DMS53 (cell line): ENCODE measurements around the gene TCF7L1.

Experiments
- DNase-seq: peaks from one replicate; lab custom pipeline; 2025; lab: John Stamatoyannopoulos, UW

Gene TCF7L1

GRCh38 chr2:85230679-85231467 lies 97.7 kb downstream of the TCF7L1 start:
- peak; percentile 26 for DNase-seq

GRCh38 chr2:85231468-85231805 lies 98.2 kb downstream of the TCF7L1 start:
- DNase-seq: no peak

DNA sequence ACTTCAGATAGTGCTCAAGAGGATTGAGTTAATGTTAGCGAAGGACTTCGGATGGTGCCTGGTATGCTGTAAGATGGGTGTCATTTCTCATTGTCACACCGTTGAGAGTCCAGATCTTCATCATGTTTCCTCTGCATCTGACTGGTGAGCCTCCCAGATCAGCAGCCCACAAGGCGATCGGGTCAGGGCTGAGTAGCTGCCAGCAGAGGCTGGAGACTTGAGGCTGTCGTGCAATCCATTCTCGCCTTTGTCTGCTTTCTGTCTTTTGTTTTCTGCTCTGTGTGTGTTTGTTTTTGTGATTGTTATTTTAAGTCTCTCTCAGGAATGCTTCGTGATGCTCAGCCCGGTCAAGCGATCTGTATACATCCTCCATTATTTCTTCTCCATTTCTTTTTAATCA lies 98.8 kb downstream of the TCF7L1 start:
- DNase-seq: no peak

DNA sequence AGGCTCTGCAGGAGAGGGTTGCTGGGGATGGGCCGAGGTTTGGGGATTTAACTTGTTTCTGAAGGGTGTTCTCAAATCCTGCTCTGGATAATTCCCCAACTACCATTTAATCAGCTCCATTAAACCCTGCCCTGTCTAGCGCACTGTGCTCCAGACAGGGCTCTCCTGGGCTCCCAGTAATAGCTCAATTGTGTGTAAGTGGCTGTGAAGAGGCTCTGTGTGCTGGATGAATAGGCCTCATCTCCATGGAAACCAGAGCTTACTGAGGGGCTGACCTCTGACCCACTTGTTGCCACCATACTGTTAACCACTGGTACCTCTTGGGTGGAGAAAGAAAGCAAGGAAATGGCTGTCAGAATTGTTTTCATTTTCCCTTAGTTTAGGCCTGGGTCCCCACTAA lies 101.7 kb downstream of the TCF7L1 start:
- peak; percentile 94 for DNase-seq

GRCh38 chr2:85235281-85235680 lies 102.1 kb downstream of the TCF7L1 start:
- peak; percentile 46 for DNase-seq

DNA sequence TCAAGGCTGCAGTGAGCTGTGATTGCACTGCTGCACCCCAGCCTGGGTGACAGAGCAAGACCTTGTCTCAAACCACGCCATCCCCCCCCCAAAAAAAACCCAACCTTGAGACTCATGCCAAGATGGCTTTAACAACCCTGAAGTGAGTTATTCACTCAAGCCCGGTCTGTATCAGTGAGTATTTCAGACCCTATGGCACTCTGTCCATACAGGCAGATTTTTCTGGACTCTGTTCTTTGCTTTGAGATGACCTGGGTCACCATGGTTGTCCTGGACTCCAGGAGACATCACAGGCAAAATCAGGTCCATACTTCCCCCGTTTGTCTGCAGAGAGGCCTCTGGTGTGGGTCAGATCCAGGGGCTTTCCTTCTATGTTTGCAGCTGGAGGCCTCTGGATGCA lies 102.9 kb downstream of the TCF7L1 start:
- DNase-seq: no peak

DNA sequence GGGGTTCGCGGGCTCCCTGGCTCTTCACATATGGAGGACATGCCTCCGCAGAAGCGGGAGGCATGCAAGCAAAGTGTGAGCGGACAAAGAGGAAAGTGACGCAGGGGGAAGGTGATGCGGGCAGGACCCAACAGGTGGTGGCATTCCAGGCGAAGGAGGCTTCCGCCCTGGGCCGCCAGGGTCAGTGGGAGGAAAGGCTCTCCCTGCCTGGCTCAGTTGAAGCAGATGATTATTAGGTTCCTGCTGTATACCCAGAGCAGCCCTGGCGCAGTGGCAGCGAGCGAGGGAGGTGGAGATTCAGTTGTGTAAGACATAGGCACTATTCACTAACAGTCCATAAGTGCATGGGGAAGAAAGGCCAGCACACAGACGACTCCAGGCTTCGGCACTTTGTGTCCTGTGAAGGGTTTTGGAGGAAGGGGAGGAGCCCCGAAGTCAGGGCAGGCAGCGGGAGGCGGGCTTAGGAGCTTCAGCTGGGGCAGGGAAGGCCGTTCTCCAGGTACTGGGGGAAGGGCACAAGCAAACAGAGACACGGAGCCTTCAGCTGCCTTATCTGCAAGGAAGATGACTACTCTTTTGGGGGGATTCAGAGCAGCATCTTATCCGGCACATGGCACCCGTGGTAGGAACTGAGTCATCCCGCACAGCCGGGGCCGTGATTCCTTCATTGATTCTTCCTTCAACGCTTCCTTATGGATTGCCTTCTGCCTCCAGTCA lies 104.8 kb downstream of the TCF7L1 start:
- peak; percentile 97 for DNase-seq

DNA sequence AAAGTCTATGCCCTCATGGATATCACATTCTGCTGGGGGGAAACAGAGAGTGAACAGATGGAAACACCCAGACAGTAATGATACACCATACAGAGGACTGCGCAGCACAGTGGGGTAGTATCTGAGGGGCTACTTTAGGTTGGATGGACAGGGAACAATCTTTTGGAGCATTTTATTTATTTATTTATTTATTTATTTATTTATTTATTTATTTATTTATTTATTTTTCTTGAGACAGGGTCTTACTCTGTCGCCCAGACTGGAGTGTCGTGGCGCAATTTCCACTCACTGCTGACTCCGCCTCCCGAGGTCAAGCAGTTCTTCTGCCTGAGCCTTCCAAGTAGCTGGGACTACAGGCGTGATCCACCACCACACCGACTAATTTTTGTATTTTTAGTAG lies 105.4 kb downstream of the TCF7L1 start:
- DNase-seq: no peak

- no peak for DNase-seq
These were observed 105.9 kb downstream of the TCF7L1 start for GRCh38 chr2:85239102-85239501.

- no peak for DNase-seq
These were observed 106.9 kb downstream of the TCF7L1 start for GRCh38 chr2:85240055-85240454.

GRCh38 chr2:85242321-85242720 lies 109.1 kb downstream of the TCF7L1 start:
- DNase-seq: no peak

GRCh38 chr2:85243101-85244072 lies 110.2 kb downstream of the TCF7L1 start:
- peak; percentile 86 for DNase-seq

DNA sequence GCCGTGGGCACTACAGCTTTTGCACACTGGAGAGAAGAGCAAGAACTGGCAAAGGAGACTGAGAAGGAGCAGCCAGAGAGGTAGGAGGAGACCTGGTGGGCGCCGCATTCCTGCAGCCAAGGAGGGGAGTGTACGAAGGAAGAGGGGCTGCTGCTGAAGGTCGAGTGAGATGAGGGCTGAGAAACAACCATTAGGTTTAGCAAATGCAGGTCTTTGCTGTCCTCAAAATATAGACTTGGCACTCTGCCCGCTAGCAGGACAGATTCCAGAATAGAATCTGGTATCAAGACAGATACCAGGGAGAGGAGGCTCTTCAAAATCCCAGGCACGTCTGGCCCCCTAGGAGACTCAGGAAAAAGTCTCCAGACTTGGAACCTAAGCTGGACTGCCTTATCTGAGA lies 111.6 kb downstream of the TCF7L1 start:
- DNase-seq: no peak

GRCh38 chr2:85245891-85246290 lies 112.7 kb downstream of the TCF7L1 start:
- DNase-seq: no peak

DNA sequence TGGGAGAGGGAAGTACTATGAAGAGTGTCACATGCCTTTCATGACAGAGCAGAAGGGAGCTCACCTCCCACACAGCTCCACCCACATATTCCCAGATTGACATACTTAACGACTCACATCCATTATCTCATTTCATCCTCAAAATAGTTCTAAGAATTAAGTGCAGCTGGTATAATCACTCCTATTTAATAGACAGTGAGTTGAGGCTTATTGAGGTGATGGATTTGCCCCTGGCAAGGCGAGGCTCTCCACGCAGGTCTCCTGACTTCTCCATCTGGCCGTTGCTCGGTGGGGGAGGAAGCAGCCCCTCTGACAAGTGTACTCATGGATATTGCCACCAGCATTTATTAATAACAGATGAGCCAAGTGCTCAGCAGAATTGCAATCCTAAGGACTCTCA lies 113.2 kb downstream of the TCF7L1 start:
- no peak for DNase-seq

DNA sequence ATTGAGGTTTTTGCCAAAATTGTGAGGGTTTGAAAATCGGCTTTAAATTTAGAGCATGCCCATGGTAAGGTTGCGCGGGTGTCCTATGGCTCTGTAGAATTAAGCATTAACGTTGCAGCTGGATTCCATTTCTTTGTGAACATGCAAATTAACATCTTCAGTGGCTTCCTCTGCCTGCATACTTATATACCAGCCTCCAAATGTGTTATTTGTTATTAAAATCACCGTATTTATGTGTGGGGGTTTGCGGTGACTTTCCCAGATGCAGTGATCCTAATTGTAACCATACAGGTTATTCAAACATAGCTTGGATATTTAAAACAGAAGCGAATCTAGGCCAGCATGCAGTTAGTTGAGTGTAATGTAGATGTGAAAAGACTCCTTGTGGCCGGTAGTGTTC lies 114.4 kb downstream of the TCF7L1 start:
- no peak for DNase-seq

DNA sequence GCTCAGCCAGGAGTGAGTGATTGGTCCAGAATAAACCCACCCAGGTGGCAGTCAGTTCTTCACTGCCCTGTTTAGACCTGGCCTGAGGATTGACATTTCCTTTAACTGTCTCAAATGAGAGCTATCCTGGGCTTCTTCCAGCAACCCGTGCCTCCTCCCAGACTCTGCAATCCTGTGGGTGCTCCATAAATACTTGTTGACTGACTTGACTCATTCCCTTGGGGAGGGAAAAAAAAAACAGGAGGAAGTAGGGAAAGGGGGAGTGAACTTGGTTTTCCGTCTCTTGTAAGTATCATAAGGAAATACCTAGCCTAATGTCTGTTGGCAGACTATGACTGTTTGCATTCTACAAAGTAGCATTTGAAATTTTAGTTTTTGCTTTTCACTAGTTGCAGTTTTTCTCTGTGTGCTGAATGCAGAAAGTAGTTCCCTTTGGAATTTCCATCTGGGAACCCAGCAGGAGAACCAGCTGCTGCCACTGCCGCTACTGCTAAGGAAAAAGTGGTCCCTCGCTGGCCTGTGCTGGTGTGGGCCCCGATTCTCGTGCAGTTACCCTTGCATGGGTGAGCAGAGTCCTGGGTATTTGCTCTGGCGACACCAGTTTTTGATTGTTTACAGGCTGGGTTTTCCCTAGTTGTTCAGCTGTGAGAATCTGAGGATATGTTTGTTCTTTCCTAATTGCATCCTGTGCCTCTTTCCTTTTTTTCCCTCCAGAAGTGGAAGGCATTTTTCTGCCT lies 115.7 kb downstream of the TCF7L1 start:
- DNase-seq: peak; percentile 46

GRCh38 chr2:85250045-85250444 lies 116.9 kb downstream of the TCF7L1 start:
- peak; percentile 34 for DNase-seq

DNA sequence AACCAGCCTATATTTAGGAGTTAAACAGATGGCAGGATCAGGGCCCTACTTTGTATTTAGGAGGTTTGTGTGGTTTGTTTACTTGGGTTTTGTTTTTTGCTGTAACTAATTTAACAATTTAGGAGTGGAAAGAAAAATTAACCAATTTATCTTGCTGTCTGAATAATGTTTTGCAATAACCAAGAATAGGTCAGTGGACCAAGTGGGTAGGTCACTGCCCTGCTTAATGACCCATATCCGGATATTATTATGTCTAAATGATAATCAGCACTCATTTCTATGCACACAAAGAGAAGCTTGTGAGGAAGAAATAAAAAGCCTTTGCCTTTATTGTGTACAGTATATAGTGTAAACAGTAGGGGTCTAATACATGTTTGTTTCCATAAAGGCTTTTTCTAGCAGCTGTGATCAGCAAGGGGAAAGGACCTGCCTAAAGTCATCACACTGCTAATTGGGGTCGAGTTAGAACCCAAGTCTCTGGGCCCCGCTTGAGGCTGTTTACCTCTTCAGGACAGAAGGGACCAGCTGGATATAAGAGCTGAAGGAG lies 118.0 kb downstream of the TCF7L1 start:
- no peak for DNase-seq

- no peak for DNase-seq
These were observed 120.7 kb downstream of the TCF7L1 start for GRCh38 chr2:85253890-85254289.

DNA sequence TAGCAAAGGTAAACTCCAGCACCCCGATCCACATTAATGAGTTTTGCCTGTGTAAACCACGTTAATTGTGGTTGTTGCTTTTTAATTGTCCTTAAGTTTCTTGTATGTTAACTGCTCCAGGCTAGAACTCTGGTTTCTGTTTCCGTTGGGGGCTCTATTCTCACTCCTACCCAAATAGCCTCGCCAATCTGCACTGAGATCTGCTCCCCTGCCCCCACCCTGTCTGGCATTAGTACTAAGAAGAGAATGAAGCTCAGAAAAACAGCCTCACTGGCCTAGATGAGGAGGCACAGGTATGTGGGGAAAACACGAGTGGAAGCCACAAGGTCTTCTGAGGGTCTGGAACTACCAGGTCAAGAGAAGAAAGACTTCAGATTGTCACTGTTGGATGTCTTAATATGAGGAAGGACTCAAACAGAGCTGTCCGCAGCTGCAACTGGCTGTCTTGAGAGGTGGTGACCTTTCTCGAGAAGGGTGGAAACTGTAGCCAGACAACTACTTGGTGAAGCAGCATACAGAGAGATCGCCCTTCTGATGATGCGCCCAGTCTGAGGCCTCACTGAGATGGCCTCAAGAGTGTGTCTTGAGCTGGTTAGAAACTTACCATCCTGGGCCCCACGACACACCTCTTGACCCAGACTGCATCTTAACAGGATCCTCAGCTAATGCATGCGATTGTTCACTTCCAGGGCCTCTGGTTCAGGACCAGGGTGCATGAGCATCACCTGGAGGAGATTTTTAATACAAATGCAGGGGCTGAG lies 121.5 kb downstream of the TCF7L1 start:
- DNase-seq: no peak
